SW480 (cell line): ENCODE data around the gene SPIRE1.
"Not testable (repeated sequence)": the region's sequence is repeated elsewhere in the genome, so short reads cannot be mapped to it uniquely, and the experiment has no call there.

Experiments
- DNase-seq: peaks from one replicate; pipeline ENCODE4 v3.0.0-alpha.2; 2016; ENCODE audit warnings: low spot score

The SPIRE1 gene

GRCh38 chr18:12411456-12411855 lies 246.5 kb downstream of the SPIRE1 start:
- DNase-seq: no peak

- not testable (repeated sequence) for DNase-seq
Measured at GRCh38 chr18:12410747-12411146, 247.2 kb downstream of the SPIRE1 start.

GRCh38 chr18:12410081-12410481 lies 247.8 kb downstream of the SPIRE1 start:
- DNase-seq: no peak

GRCh38 chr18:12409469-12409868 lies 248.4 kb downstream of the SPIRE1 start:
- DNase-seq: no peak

- DNase-seq: no peak
Measured at GRCh38 chr18:12408247-12408869, 249.5 kb downstream of the SPIRE1 start.

GRCh38 chr18:12406371-12407111 lies 251.4 kb downstream of the SPIRE1 start:
- no peak for DNase-seq

GRCh38 chr18:12405066-12405465 lies 252.8 kb downstream of the SPIRE1 start:
- no peak for DNase-seq

- DNase-seq: peak; percentile 54
Measured at GRCh38 chr18:12403601-12404506, 254.1 kb downstream of the SPIRE1 start.

GRCh38 chr18:12401881-12402280 lies 256.0 kb downstream of the SPIRE1 start:
- no peak for DNase-seq

- DNase-seq: no peak
Measured at GRCh38 chr18:12399231-12399630, 258.7 kb downstream of the SPIRE1 start.

- DNase-seq: no peak
Measured at GRCh38 chr18:12398625-12399024, 259.3 kb downstream of the SPIRE1 start.

GRCh38 chr18:12397793-12398192 lies 260.1 kb downstream of the SPIRE1 start:
- DNase-seq: no peak

- DNase-seq: no peak
Measured at GRCh38 chr18:12397254-12397653, 260.7 kb downstream of the SPIRE1 start.
